Measurements from ENCODE around the gene CISTR.

- TF ChIP-seq CTCF (IDR thresholded peaks at IDR 0.05; ENCODE audit: insufficient read depth, low read depth, low read length) = no peak
- no peak for TF ChIP-seq EZH2 (IDR thresholded peaks at IDR 0.05; ENCODE audit: insufficient read depth, low read length)
Measured at GRCh38 chr12:53699678-53700025, 52.1 kb downstream of the CISTR start.

All from astrocyte (in vitro differentiated cells and primary cell).